Adrenal gland (tissue), 5 donors: Measurements from ENCODE around the gene HACL1.

Source experiments
- CTCF ChIP-seq, 6 experiments: fragments of 450-650 bp in 4 of 6; fragments of 200-600 bp in 2 of 6; sonication (generic) in 1 of 6; IDR thresholded peaks; 1 replicate in 5 of 6; 2 replicates in 1 of 6; pipeline versions ENCODE4 v1.5.1 to v1.8.0; 2016 to 2021; ENCODE audit warnings: antibody characterized with exemption in 6 of 6, mild to moderate bottlenecking in 2 of 6, moderate library complexity in 1 of 6
- POLR2A ChIP-seq, 2 donors: fragments of 450-650 bp; IDR thresholded peaks; one replicate each; pipeline ENCODE4 v1.6.1; 2017; ENCODE audit warnings: antibody characterized with exemption in 2 of 2, mild to moderate bottlenecking in 2 of 2, moderate library complexity in 1 of 2
- donor health status: DM: no; HTN: no; CAD: no.

- TF ChIP-seq CTCF (IDR thresholded peaks at IDR 0.05), result no peak
- no peak for TF ChIP-seq POLR2A (IDR thresholded peaks at IDR 0.05)
Measured at GRCh38 chr3:15633766-15634598, 32.6 kb upstream of the HACL1 start.
